ENCODE measurements around the gene CRYGC.
A peak's percentile ranks its signal among the peaks of the same experiment; 100 is the strongest.

The CRYGC gene

GRCh38 chr2:208093128-208093527 lies 36.5 kb downstream of the CRYGC start:
- H4K20me1 ChIP-seq, result no peaks in the 10 kb centered on the region
- no peak for TF ChIP-seq Cebpa-rat (IDR thresholded peaks at IDR 0.05)
- H3K27me3 ChIP-seq, result no peaks in the 10 kb centered on the region
- H3K27ac ChIP-seq, result 0 out of 2 replicates have a peak overlapping the region, but pooled peaks have one; percentile 46
- H3K36me3 ChIP-seq, result no peaks in the 10 kb centered on the region
- peak overlapping the region; percentile 46 for H3K4me2 ChIP-seq
- no peak overlapping the region for H3K9ac ChIP-seq
- H3K9me3 ChIP-seq, result peaks cover 13% of the 10 kb centered on the region
- peaks cover 30% of the 10 kb centered on the region for H3K4me1 ChIP-seq
- H3K4me3 ChIP-seq, result no peak overlapping the region

- Histone ChIP-seq H3K36me3 (no peaks in the 10 kb centered on the region), H3K4me3 (no peak overlapping the region), H3K27ac (no peak overlapping the region), H3K9me3 (peaks cover 13% of the 10 kb centered on the region), H3K4me2 (peak overlapping the region; percentile 46; the same call in 1 of the 2 replicates), H3K9ac (no peak overlapping the region), H4K20me1 (no peaks in the 10 kb centered on the region), H3K27me3 (no peaks in the 10 kb centered on the region), H3K4me1 (peaks cover 30% of the 10 kb centered on the region)
- TF ChIP-seq Cebpa-rat (IDR thresholded peaks at IDR 0.05), result no peak
These were observed 37.4 kb downstream of the CRYGC start for GRCh38 chr2:208092093-208092832.

DNA sequence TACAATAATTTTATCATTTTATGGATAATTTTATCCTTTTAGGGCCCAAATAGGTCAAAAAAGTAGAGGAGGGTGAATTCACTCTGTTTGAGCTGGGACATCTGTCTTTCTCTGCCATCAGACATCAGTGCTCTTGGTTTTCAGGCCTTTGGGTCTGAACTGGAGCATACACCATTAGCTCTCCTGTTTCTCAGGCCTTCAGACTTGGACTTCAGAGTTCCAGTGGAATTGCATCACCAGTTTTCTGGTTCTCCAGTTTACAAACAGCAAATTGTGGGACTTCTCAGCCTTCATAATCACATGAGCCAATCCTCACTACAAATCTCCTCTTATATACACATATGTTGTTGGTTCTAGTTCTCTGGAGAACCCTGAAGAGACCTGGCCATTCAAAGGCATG lies 39.2 kb downstream of the CRYGC start:
- no peak overlapping the region for H3K4me3 ChIP-seq
- no peak overlapping the region for H3K27ac ChIP-seq
- no peaks in the 10 kb centered on the region for H3K36me3 ChIP-seq
- no peak overlapping the region for H3K9ac ChIP-seq
- no peaks in the 10 kb centered on the region for H4K20me1 ChIP-seq
- no peaks in the 10 kb centered on the region for H3K27me3 ChIP-seq
- peaks cover 10% of the 10 kb centered on the region for H3K9me3 ChIP-seq
- peaks cover 20% of the 10 kb centered on the region for H3K4me1 ChIP-seq
- TF ChIP-seq Cebpa-rat (IDR thresholded peaks at IDR 0.05), result no peak
- H3K4me2 ChIP-seq, result no peak overlapping the region

DNA sequence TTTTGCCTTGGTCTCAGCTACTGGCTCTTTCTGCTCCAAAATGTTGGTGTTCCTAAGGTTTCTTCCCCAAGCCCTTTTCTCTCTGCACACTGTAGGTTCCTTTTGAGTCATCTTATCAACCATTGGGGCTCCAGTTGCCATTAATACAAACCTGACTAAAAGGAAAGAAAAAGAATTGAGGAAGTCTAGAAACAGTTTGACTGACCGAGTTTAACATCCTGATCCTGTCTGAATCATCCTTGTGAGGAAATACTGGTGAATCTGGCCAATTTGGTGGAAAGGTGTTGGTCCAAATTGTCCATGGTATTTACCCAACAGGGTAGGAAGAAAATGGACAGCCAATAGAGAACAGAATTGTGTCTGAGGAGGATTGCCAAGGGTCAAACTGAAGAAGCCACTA lies 43.6 kb downstream of the CRYGC start:
- Histone ChIP-seq H3K4me1 (no peaks in the 10 kb centered on the region), H3K27ac (no peak overlapping the region), H3K9me3 (no peaks in the 10 kb centered on the region; the same call in 1 of the 2 replicates), H3K9ac (no peak overlapping the region), H3K4me2 (no peak overlapping the region), H3K36me3 (no peaks in the 10 kb centered on the region), H3K4me3 (no peak overlapping the region), H4K20me1 (no peaks in the 10 kb centered on the region), H3K27me3 (no peaks in the 10 kb centered on the region)
- TF ChIP-seq Cebpa-rat (IDR thresholded peaks at IDR 0.05), result no peak

GRCh38 chr2:208083807-208084206 lies 45.8 kb downstream of the CRYGC start:
- H3K9me3 ChIP-seq, result peaks cover 10% of the 10 kb centered on the region
- no peaks in the 10 kb centered on the region for H3K4me1 ChIP-seq
- H3K4me2 ChIP-seq, result no peak overlapping the region
- H3K4me3 ChIP-seq, result no peak overlapping the region
- H3K27me3 ChIP-seq, result no peaks in the 10 kb centered on the region
- H3K27ac ChIP-seq, result no peak overlapping the region
- H4K20me1 ChIP-seq, result no peaks in the 10 kb centered on the region
- no peak for TF ChIP-seq Cebpa-rat (IDR thresholded peaks at IDR 0.05)
- H3K9ac ChIP-seq, result no peak overlapping the region
- H3K36me3 ChIP-seq, result no peaks in the 10 kb centered on the region

Data from BLaER1 (cell line).